ENCODE results near the gene PEX16.
A peak's percentile ranks its signal among the peaks of the same experiment; 100 is the strongest.

The PEX16 gene

GRCh38 chr11:45872651-45873356 is 44.9 kb downstream of the PEX16 start:
- DNase-seq = peak; percentile 21

GRCh38 chr11:45871638-45872037 is 46.0 kb downstream of the PEX16 start:
- DNase-seq = no peak

GRCh38 chr11:45870706-45871105 is 47.0 kb downstream of the PEX16 start:
- no peak for DNase-seq

GRCh38 chr11:45869551-45869950 is 48.1 kb downstream of the PEX16 start:
- DNase-seq = no peak

GRCh38 chr11:45864041-45864440 is 53.6 kb downstream of the PEX16 start:
- no peak for DNase-seq

- no peak for DNase-seq
Measured at GRCh38 chr11:45860764-45861510, 56.7 kb downstream of the PEX16 start.

- DNase-seq = peak; percentile 69
Measured at GRCh38 chr11:45860348-45860747, 57.3 kb downstream of the PEX16 start.
